HUES6 (cell line): ENCODE results near the gene CAMK1D.

ENCODE experiments used
- H3K27ac ChIP-seq: 2 replicates; pipeline ENCODE4 v1.7.0; 2013; ENCODE audit warnings: low read depth, mild to moderate bottlenecking, low read length, inconsistent platforms
- H3K27me3 ChIP-seq: 2 replicates; pipeline ENCODE4 v1.6.1; 2013; ENCODE audit warnings: low read length; ENCODE audit not compliant: control insufficient read depth, insufficient read depth
- H3K36me3 ChIP-seq: 2 replicates; pipeline ENCODE4 v1.6.1; 2013; ENCODE audit warnings: low read length; ENCODE audit not compliant: control insufficient read depth, insufficient read depth
- H3K4me1 ChIP-seq: 2 replicates; pipeline ENCODE4 v1.6.1; 2013; ENCODE audit warnings: low read length; ENCODE audit not compliant: control insufficient read depth, insufficient read depth
- H3K4me3 ChIP-seq: 2 replicates; pipeline ENCODE4 v1.5.1; 2013; ENCODE audit warnings: low read depth, low read length
- H3K9ac ChIP-seq: one replicate; pipeline ENCODE4 v1.6.1; 2013; ENCODE audit warnings: mild to moderate bottlenecking, low read length
- H3K9me3 ChIP-seq: 2 replicates; pipeline ENCODE4 v1.6.1; 2013; ENCODE audit warnings: low read depth, low read length; ENCODE audit not compliant: control insufficient read depth, insufficient read depth

Gene CAMK1D

DNA sequence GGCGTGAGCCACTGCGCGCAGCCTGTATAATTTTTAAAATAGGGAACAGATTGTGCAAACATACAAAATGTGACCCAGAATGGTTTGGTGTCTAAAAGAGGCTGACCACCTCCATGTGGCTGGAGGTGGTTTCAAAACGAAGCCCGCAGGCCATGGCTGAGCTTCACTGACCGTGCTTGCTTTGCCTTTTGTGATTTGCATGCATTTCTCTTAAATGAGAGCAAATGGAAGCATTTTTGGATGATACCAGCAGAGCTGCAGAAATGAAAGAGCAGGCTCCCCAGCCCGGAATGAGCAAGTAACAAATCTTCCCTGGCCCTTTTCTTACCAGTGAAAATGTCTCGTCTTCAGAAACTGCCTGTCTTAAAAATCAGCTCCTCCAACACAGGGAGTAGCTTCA is 239.9 kb downstream of the CAMK1D start:
- no peak overlapping the region for H3K27ac ChIP-seq
- no peak overlapping the region for H3K9ac ChIP-seq
- 0 out of 2 replicates have a peak, but pooled peaks cover 10% of the 10 kb centered on the region for H3K4me1 ChIP-seq
- 0 out of 2 replicates have a peak, but pooled peaks cover 7% of the 10 kb centered on the region for H3K9me3 ChIP-seq
- H3K27me3 ChIP-seq, result no peaks in the 10 kb centered on the region
- no peak overlapping the region for H3K4me3 ChIP-seq
- no peaks in the 10 kb centered on the region for H3K36me3 ChIP-seq

DNA sequence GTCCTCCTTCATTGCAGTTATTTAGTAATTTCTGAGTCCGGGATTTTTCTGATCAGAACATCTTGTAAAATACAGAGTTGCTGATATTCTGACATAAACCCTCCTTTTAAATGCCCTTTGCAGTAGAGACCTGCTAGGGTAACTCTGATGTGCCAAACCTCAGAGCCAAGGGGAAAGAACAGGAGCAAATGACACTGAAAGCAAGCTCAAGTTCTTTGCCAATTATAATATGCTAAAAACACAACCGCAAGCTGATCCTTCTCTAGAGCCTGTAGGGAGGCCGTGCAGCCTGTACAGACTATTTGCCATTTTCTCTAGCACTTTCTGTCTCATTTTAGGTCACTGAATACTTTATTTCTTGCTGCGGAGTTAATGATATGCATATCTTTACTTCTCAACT is 240.4 kb downstream of the CAMK1D start:
- Histone ChIP-seq H3K9me3 (0 out of 2 replicates have a peak, but pooled peaks cover 7% of the 10 kb centered on the region), H3K9ac (no peak overlapping the region), H3K4me1 (0 out of 2 replicates have a peak, but pooled peaks cover 10% of the 10 kb centered on the region)

DNA sequence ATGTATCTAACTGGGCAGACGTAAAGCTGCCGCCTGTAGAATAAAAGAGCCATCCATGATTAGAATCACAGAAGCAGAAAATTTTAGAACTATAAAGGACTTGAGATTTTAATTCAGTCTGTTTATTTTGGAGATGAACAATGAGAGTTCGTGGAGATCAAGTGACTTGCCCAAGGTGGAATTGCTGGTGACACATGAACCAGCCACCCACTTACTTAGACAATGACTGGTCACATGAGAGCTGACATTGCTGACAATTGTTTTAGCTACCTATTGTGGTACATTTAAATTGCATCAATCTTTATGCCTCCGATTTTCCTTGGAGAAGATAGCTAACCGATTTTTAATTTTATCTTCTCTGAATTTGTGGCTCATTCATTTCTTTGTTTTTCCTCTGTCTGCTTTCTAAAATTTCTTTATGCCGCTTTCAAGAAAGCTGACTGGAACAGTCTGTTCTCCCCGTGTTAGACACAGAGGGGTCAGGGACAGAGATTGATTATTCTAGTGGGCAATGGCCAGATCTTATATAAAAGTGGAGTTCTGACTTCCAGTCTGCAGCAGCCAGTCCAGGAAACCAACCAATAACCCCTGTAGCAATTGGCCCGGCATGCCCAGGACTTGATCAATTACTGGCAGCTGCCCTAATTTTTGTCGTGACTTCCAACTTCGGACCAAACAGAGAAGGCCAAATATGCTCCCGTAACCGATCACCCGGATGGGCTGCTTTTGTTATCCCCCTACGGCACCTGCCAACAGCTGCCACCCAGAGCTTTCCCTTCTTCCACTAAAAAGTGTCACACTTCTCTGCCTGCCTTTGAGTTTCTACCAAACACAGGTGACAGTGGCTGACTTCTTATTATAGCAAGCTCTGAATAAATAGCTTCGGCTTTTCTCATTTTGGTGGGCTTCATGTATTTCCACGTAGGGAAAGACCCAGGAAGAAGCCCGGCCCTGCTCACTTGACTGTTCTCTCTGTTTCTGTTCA is 241.6 kb downstream of the CAMK1D start:
- Histone ChIP-seq H3K27me3 (no peaks in the 10 kb centered on the region), H3K4me3 (no peak overlapping the region), H3K27ac (no peak overlapping the region), H3K36me3 (no peaks in the 10 kb centered on the region), H3K9ac (no peak overlapping the region), H3K9me3 (peaks cover 8% of the 10 kb centered on the region), H3K4me1 (0 out of 2 replicates have a peak, but pooled peaks cover 10% of the 10 kb centered on the region)

More for the DNA sequence above, 240.4 kb downstream of the CAMK1D start:
- Histone ChIP-seq H3K27ac (no peak overlapping the region), H3K27me3 (no peaks in the 10 kb centered on the region), H3K36me3 (no peaks in the 10 kb centered on the region), H3K4me3 (no peak overlapping the region)

DNA sequence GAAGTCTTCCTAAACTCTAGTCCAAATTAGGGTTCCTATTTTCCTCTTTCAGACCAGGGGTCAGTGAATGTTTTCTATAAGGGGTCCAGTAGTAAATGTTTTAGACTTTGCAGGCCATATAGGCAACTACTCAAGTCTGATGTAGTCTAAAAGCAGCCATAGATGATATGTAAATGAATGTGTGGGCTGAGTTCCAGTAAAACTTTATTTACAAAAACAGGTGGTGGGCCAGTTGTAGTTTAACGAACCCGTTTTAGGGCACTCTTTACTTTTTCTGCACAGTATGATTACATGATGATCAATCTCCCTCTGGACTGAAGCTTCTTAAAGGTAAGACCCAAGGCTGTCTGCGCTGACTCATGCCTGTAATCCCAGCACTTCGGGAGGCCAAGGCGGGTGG is 243.6 kb downstream of the CAMK1D start:
- no peak overlapping the region for H3K4me3 ChIP-seq
- 0 out of 2 replicates have a peak, but pooled peaks cover 5% of the 10 kb centered on the region for H3K4me1 ChIP-seq
- no peaks in the 10 kb centered on the region for H3K36me3 ChIP-seq
- no peaks in the 10 kb centered on the region for H3K27me3 ChIP-seq
- H3K27ac ChIP-seq, result no peak overlapping the region
- no peak overlapping the region for H3K9ac ChIP-seq
- H3K9me3 ChIP-seq, result peaks cover 11% of the 10 kb centered on the region

DNA sequence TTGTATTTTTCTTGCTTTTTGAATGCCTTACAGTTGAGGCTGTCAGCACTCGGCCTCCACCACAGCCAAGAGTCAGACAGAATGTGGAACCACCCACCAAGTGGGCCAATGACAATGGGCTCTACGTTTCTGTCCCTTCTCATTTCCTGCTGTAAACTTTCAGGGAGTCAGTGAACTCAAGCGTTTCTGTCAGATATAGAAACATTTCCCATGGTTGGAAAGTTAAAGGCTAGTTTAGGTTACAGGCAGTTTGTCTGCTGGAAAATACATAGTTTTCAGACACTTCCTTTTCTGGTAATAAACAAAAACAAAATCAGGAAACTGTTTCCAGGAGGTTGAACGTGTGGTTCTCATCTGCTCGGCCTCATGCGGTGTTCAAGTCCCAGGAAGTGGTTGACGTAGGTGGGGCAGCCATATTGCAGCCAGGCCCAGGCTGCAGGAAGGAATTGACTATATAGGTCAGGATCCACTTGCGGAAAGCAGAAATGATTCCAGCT is 245.1 kb downstream of the CAMK1D start:
- H3K9ac ChIP-seq, result no peak overlapping the region
- H3K4me3 ChIP-seq, result no peak overlapping the region
- H3K9me3 ChIP-seq, result peaks cover 11% of the 10 kb centered on the region
- no peaks in the 10 kb centered on the region for H3K36me3 ChIP-seq
- H3K27me3 ChIP-seq, result no peaks in the 10 kb centered on the region
- H3K4me1 ChIP-seq, result no peaks in the 10 kb centered on the region
- no peak overlapping the region for H3K27ac ChIP-seq

DNA sequence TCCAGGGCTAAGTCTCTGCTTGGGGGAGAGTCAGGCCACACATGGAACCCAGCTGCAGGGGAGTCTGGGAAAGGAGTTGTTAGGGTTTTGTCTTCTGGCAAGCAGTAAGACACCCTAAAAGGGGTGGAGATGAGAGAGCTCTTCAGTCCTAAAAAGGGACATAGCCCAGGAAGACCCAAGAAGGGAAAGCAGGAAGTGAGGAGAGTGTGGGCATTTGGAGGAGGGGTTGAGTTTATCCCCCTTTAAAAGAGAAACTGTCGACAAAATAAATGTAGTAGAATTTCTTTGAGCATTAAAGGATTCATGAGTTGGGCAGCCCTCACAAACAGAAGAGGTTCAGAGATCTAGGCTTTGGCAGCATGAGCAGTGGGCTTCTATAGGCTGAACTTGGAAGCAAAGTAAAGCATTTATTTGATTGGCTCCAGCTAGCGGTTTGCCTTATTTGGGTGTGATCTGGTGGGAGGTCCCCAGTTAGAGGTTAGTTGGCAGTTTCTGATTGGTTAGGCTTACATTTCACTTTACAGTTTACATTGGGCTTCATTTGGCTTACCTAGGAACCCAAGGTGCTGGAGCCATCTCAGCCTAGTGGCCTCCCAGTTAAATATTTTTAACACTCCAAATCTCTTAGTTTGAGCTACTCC is 246.7 kb downstream of the CAMK1D start:
- H3K4me3 ChIP-seq, result no peak overlapping the region
- no peak overlapping the region for H3K9ac ChIP-seq
- peaks cover 15% of the 10 kb centered on the region for H3K9me3 ChIP-seq
- H3K4me1 ChIP-seq, result no peaks in the 10 kb centered on the region
- no peak overlapping the region for H3K27ac ChIP-seq
- no peaks in the 10 kb centered on the region for H3K36me3 ChIP-seq
- no peaks in the 10 kb centered on the region for H3K27me3 ChIP-seq

DNA sequence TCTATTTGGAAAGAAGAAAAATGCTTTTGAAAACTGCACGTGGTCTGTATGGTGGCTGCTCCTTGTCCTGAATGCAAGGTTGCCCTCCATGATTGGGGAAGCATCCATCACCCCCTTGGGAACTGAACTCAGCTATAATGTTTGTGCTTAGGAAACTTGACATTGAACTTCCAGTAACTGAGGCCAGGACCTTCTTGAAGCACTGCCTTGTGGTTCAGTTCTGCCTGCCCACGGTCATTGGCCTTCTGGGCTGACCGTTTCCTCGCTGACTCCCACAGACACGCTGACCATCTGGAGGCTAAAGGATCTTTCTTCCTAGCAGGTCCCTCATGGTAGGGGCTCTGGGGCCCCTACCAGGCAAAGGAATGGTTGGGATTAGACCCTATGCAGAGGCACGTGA is 247.8 kb downstream of the CAMK1D start:
- H3K4me1 ChIP-seq, result 0 out of 2 replicates have a peak, but pooled peaks cover under 1% of the 10 kb centered on the region
- H3K36me3 ChIP-seq, result no peaks in the 10 kb centered on the region
- H3K9me3 ChIP-seq, result peaks cover 15% of the 10 kb centered on the region
- H3K4me3 ChIP-seq, result no peak overlapping the region
- no peak overlapping the region for H3K9ac ChIP-seq
- H3K27me3 ChIP-seq, result no peaks in the 10 kb centered on the region
- no peak overlapping the region for H3K27ac ChIP-seq

DNA sequence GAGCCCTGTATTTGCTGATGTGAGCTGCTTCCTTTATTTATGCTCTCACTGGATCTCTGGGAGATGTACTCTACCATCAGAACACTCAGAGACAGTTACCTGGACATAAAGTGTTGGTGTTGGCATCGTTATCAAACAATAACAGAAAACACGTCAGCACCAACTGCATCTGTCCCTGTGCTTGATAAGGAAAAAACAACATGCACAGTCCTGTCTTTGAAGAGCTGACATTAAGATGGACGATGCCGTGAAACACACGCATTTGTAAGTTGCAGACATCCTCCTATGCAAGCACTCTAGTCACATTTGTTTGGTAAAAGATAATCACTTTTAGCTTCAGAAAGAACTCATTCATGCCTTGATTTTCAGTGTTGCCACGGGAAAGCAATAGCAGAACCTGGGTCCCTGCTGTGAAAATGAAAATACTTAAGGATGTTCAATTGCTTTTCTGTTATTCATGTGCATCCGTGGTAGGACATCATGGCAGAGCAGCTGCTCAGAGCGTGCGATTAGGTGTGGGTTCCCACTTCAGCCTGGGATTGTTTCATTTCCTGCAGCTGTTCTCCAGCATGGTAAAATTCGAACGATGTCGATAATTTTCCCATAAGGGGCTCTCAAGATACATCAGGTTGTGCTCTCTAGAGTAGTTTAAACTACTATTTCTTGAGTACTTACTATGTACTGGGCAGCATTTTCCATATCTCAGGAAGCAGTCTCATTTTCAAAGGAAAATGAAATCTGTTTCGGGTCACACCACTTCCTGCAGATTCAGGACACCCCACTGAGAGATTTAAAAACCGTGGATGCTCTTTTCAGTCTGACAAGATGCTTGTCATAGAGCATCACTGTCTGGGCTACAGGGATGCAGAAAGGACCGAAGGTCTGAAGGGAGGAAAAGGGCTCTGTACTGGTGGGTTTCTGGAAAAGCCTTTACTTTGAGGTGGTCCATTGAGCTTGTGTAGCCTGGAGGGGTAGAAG is 248.7 kb downstream of the CAMK1D start:
- Histone ChIP-seq H3K27ac (no peak overlapping the region), H3K9ac (no peak overlapping the region), H3K9me3 (peaks cover 15% of the 10 kb centered on the region), H3K4me1 (peaks cover 4% of the 10 kb centered on the region; the same call in 1 of the 2 replicates), H3K36me3 (no peaks in the 10 kb centered on the region), H3K27me3 (no peaks in the 10 kb centered on the region), H3K4me3 (no peak overlapping the region)

DNA sequence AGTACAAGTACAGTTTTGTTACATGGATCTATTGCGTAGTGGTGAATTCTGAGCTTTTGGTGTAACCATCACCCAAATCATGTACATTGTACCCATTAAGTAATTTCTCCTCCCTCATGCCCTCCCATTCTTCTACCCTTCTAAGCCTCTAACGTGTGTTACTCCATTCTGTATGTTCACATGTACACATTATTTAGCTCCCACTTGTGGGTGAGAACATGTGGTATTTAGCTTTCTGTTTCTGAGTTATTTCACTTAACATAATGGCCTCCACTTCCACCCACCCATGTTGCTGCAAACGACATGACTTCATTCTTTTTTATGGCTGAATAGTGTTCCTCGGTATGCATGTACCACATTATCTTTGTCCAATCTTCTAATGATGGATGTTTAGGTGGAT is 251.3 kb downstream of the CAMK1D start:
- Histone ChIP-seq H3K9me3 (peaks cover 11% of the 10 kb centered on the region; the same call in 1 of the 2 replicates), H3K4me1 (peaks cover 4% of the 10 kb centered on the region; the same call in 1 of the 2 replicates), H3K27ac (no peak overlapping the region), H3K27me3 (no peaks in the 10 kb centered on the region), H3K4me3 (no peak overlapping the region), H3K36me3 (no peaks in the 10 kb centered on the region), H3K9ac (no peak overlapping the region)

DNA sequence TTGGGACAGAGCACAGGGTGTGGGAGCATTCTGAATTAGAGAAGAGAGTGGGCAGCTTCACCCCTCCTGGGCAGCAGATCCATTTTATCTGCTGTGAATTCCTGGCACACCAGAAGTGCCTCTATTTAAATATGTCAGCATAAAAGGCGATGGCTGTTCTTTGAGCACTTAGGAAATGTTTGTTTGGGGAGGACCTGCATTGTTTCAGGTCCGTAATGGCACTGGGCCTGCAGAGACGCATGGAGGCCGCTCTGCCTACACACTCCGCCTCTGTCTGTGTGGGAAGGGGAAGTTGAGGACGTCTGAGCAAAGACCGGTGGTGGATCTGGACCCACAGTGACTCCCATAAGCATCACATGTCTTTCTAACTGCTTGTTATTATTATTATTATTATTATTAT is 253.2 kb downstream of the CAMK1D start:
- H3K4me3 ChIP-seq, result no peak overlapping the region
- H3K9me3 ChIP-seq, result peaks cover 4% of the 10 kb centered on the region; the same call in 1 of the 2 replicates
- H3K4me1 ChIP-seq, result peaks cover 4% of the 10 kb centered on the region; the same call in 1 of the 2 replicates
- no peaks in the 10 kb centered on the region for H3K36me3 ChIP-seq
- H3K27me3 ChIP-seq, result no peaks in the 10 kb centered on the region
- no peak overlapping the region for H3K9ac ChIP-seq
- no peak overlapping the region for H3K27ac ChIP-seq
